GM12878 (cell line): ENCODE data around the gene OSBPL10. TPM values are rescaled to one million over a fixed set of nuclear protein-coding genes. Genes with fewer than 3 reads are reported as not detected.

Source experiments
- ATAC-seq: fragments of 200-7000 bp; cut with Tn5 transposase; 3 replicates; pipeline ENCODE4 v1.9.1; 2020; ENCODE audit warnings: mild to moderate bottlenecking, moderate library complexity
- BruUV-seq: library from RNA; stranded (reverse); fragments of 400-500 nt; replicated peaks from 2 replicates; lab custom pipeline; 2021; lab: Mats Ljungman, UMichigan
- CTCF ChIA-PET: fragments of 300-600 bp; sonication (Branson Sonifier 250); formaldehyde crosslinking; extraction: SDS; loops from one replicate; lab custom pipeline; 2021; ENCODE audit warnings: inconsistent platforms; lab: Yijun Ruan, JAX
- POLR2A ChIA-PET: fragments of 350-600 bp; formaldehyde crosslinking; extraction: SDS; loops from one replicate; lab custom pipeline; 2021; ENCODE audit warnings: inconsistent platforms; lab: Charles Lee
- RAD21 ChIA-PET: fragments of 300-600 bp; sonication (Branson Sonifier 250); formaldehyde crosslinking; loops from one replicate; lab custom pipeline; 2023; ENCODE audit warnings: antibody characterized with exemption; ENCODE audit not compliant: unreplicated experiment; lab: Charles Lee
- SMC1A ChIA-PET: fragments of 300-600 bp; sonication (Branson Sonifier 250); formaldehyde crosslinking; loops from one replicate; lab custom pipeline; 2023; ENCODE audit not compliant: unreplicated experiment, uncharacterized antibody; lab: Charles Lee
- DNase-seq: peaks from one replicate; pipeline ENCODE4 v3.0.0-alpha.2; 2011; ENCODE audit warnings: low read depth, low spot score
- FAIRE-seq: peaks from 3 replicates; lab custom pipeline; 2011; peaks lifted over from hg19 to GRCh38; lab: Jason Lieb, UNC
- H2AFZ ChIP-seq: 2 replicates; pipeline ENCODE4 v1.6.0; 2011; ENCODE audit warnings: low read depth, low read length, control low read depth; ENCODE audit not compliant: control insufficient read depth
- H3K27ac ChIP-seq: 2 replicates; pipeline ENCODE4 v1.5.1; 2011; ENCODE audit warnings: control low read depth; ENCODE audit not compliant: control insufficient read depth, insufficient read depth
- H3K27me3 ChIP-seq, 2 experiments: replicated peaks in 1 of 2; 2 replicates each; pipeline versions ENCODE4 v1.6.0 to v1.6.1; 2011; ENCODE audit warnings: low read length in 1 of 2; ENCODE audit not compliant: control insufficient read depth in 2 of 2, insufficient read depth in 2 of 2
- H3K36me3 ChIP-seq, 2 experiments: 2 replicates each; pipeline ENCODE4 v1.5.1; 2011; ENCODE audit warnings: low read length in 1 of 2; ENCODE audit not compliant: control insufficient read depth in 2 of 2, insufficient read depth in 2 of 2
- H3K4me1 ChIP-seq: 2 replicates; pipeline ENCODE4 v1.6.1; 2011; ENCODE audit warnings: mild to moderate bottlenecking, low read length, moderate library complexity, mixed read lengths; ENCODE audit not compliant: control insufficient read depth, insufficient read depth
- H3K4me2 ChIP-seq: 2 replicates; pipeline ENCODE4 v1.6.0; 2011; ENCODE audit warnings: control low read depth; ENCODE audit not compliant: control insufficient read depth, insufficient read depth
- H3K4me3 ChIP-seq: fragments of 200-600 bp; sonication (generic); 2 replicates; pipeline ENCODE4 v1.5.1; 2016
- H3K79me2 ChIP-seq: 2 replicates; pipeline ENCODE4 v1.6.0; 2011; ENCODE audit warnings: low read length; ENCODE audit not compliant: control insufficient read depth, insufficient read depth
- H3K9ac ChIP-seq: 2 replicates; pipeline ENCODE4 v1.8.0; 2011; ENCODE audit warnings: low read length, control low read depth, mixed read lengths; ENCODE audit not compliant: control insufficient read depth, insufficient read depth
- H3K9me3 ChIP-seq: replicated peaks from 3 replicates; pipeline ENCODE4 v1.5.1; 2011; ENCODE audit warnings: mild to moderate bottlenecking, low read length; ENCODE audit not compliant: control insufficient read depth, insufficient read depth
- H4K20me1 ChIP-seq: 2 replicates; pipeline ENCODE4 v1.6.0; 2011; ENCODE audit not compliant: control insufficient read depth, insufficient read depth
- MEF2B ChIP-seq: fragments of 450-650 bp; IDR thresholded peaks from 2 replicates; pipeline ENCODE4 v1.6.1; 2018; ENCODE audit warnings: mild to moderate bottlenecking, moderate library complexity; ENCODE audit not compliant: partially characterized antibody, poor library complexity, severe bottlenecking
- WGBS: methylation state at CpG from one replicate; pipeline ENCODE4 v1.1.6; 2016; ENCODE audit warnings: low lambda C conversion rate; ENCODE audit not compliant: insufficient replicate concordance, insufficient coverage; ENCODE audit errors: missing lambda C conversion rate; 5-methylcytosine and 5-hydroxymethylcytosine counted together
- in situ Hi-C: fragments of 300-500 bp; cut with MboI; formaldehyde crosslinking; loops from 9 replicates; pipeline ENCODE4 v1.14.3; 2018; ENCODE audit warnings: mixed read lengths
- intact Hi-C: fragments of 100-400 bp; cut with micrococcal nuclease; formaldehyde crosslinking; loops from one replicate; pipeline ENCODE4 v1.14.2; 2022; ENCODE audit not compliant: unreplicated experiment
- polyA plus RNA-seq, 11 experiments: library from polyadenylated mRNA; depleted of rRNA in 4 of 11; unstranded in 6 of 11; stranded (reverse) in 5 of 11; fragments of >200 nt; fragmentation: Nextera tagmentation in 4 of 11; fragmentation: Illumina TruSeq in 1 of 11; extraction: Ambion mirVana in 4 of 11; extraction: Trizol in 1 of 11; gene quantifications; 1 replicate in 1 of 11; 2 replicates in 10 of 11; pipeline versions ENCODE4 v1.2.1 to v1.2.3, GENCODE V29; 2011 to 2016; ENCODE audit warnings: inconsistent platforms in 2 of 11, missing spikeins in 2 of 11, low read depth in 1 of 11
- total RNA-seq, 4 experiments: library from RNA; depleted of rRNA in 3 of 4; stranded (reverse); fragments of >200 nt in 3 of 4; fragmentation: Illumina TruSeq in 1 of 4; extraction: Trizol in 1 of 4; gene quantifications; 2 replicates each; pipeline versions ENCODE4 v1.2.1 to v1.2.3, GENCODE V29; 2013 to 2021
- TF ChIP-seq, protein P1 (sequence below): fragments of 450-650 bp; formaldehyde crosslinking; IDR thresholded peaks from 2 replicates; pipeline ENCODE4 v1.4.0; 2020; ENCODE audit warnings: mild to moderate bottlenecking, moderate library complexity

Gene OSBPL10
- total and polyA plus RNA-seq, 10 of the 15 experiments (the other 5 are each of a cell fraction or from before 2014, with no cell fraction given): 0.03 to 0.25 (median 0.09) TPM; not detected in 5

DNA sequence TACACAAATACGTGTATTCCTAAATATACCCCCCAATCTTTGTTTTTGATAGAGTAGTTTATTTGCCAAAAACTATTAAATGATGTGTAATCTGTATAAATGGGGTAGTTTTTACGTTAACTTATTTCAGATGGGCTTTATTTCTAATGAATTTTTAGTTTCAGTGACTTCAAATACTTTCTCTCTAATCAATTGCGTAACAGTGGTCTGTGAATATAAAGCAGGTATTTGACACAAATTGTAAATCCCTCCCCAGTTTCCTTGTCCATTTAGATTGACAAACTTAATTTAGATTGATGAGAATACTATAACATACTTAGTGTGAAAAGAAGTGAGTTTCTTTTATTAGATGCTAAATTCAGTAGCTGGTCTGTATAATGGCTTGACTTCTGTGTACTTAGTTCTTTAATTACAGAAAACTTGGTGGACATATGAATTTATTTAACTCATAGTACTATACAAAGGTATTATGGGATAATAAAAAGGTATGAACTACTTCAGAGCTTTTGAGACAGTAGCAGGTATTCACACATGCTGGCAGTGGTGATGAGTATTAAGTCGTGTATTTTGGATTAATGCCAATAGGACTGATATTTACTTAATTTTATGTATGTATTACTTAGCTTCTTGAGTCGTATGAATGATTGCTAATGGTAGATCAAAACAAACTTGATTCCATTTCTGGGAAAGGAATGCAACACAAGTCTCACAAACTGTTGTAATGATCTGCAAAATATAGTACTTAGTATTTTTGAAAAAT lies 366.7 kb downstream of the OSBPL10 start:
- no peak overlapping the region for H3K27ac ChIP-seq
- ChIA-PET SMC1A (interaction anchor here (1.5 to 2.0 kb wide), 2 partner anchors 10 to 75 kb away, joined by 3 to 7 read pairs; no protein-coding TSS in a partner anchor), POLR2A (no interaction called here), RAD21 (no interaction called here), CTCF (interaction anchor here (1.2 kb wide), 1 partner anchor 83 kb away, joined by 3 read pairs; no protein-coding TSS in a partner anchor)
- no peak for ATAC-seq
- BruUV-seq: no TSS peak
- no peak overlapping the region for H3K4me2 ChIP-seq
- no peak overlapping the region for H3K9ac ChIP-seq
- H4K20me1 ChIP-seq: no peaks in the 10 kb centered on the region
- in situ Hi-C loops: no loop called here
- no peaks in the 10 kb centered on the region for H3K27me3 ChIP-seq
- WGBS: 79% methylated on average over 5 of the region's 5 CpGs
- peaks cover 0 to 8% of the 10 kb centered on the region in 2 experiments; a peak in 1 of 4 replicates for H3K36me3 ChIP-seq
- FAIRE-seq: no peak
- H3K4me1 ChIP-seq: no peaks in the 10 kb centered on the region
- H3K4me3 ChIP-seq: no peak overlapping the region
- no peaks in the 10 kb centered on the region; the same call in 1 of the 3 replicates for H3K9me3 ChIP-seq
- no peak for TF ChIP-seq MEF2B
- TF ChIP-seq, protein P1, sequence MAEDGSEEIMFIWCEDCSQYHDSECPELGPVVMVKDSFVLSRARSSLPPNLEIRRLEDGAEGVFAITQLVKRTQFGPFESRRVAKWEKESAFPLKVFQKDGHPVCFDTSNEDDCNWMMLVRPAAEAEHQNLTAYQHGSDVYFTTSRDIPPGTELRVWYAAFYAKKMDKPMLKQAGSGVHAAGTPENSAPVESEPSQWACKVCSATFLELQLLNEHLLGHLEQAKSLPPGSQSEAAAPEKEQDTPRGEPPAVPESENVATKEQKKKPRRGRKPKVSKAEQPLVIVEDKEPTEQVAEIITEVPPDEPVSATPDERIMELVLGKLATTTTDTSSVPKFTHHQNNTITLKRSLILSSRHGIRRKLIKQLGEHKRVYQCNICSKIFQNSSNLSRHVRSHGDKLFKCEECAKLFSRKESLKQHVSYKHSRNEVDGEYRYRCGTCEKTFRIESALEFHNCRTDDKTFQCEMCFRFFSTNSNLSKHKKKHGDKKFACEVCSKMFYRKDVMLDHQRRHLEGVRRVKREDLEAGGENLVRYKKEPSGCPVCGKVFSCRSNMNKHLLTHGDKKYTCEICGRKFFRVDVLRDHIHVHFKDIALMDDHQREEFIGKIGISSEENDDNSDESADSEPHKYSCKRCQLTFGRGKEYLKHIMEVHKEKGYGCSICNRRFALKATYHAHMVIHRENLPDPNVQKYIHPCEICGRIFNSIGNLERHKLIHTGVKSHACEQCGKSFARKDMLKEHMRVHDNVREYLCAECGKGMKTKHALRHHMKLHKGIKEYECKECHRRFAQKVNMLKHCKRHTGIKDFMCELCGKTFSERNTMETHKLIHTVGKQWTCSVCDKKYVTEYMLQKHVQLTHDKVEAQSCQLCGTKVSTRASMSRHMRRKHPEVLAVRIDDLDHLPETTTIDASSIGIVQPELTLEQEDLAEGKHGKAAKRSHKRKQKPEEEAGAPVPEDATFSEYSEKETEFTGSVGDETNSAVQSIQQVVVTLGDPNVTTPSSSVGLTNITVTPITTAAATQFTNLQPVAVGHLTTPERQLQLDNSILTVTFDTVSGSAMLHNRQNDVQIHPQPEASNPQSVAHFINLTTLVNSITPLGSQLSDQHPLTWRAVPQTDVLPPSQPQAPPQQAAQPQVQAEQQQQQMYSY (CRISPR knock-in tag): no peak
- H3K79me2 ChIP-seq: peaks cover 4% of the 10 kb centered on the region
- no peak for DNase-seq
- H2AFZ ChIP-seq: no peak overlapping the region
- intact Hi-C loops: loop anchor here (10.0 kb wide), 1 partner anchor 530 kb away; no protein-coding TSS in a partner anchor
